Stimulated activated CD4-positive, alpha-beta T cell treated with anti-CD3 and anti-CD28 coated beads, TNF-alpha, amount 100 ng/mL, for 4 hours (primary cell): ENCODE results near the gene PEX19.
"Not testable (repeated sequence)": the region's sequence is repeated elsewhere in the genome, so short reads cannot be mapped to it uniquely, and the experiment has no call there.

Experiments
- DNase-seq, 3 experiments: peaks; one replicate each; pipeline ENCODE4 v3.0.0-alpha.2; 2020; ENCODE audit warnings: low read depth in 3 of 3

PEX19 gene

DNA sequence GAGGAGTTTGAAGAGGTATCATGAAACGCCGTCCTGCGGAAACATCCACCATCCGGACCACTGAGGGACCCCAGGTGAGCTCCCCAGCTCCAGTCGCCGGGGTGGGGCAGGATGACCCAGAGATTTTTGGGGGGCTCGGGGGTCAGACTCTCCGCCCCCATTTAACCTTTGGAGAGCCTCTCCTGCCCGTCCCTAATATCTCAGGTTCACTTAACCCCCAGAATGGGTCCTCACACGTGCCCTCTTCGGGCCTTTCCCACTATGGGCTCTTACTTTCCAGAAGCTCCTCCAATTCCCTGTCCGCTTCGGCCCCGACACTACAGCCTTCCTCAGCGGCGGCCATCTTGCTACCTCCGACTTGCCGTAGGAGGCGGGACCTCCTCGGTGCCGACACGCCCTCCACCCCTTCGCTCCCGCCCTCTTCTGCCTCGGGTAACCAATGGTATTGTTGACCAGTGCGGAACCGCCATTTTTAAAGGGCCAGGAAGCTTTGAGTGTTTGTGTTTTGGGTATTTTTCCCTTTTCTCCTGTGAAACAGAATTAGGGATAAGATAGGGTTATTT is at the start of gene PEX19:
Gene PEX19 (minus strand): TSS at position 352 of the 563 bp plus-strand sequence. CDS start 9 bp downstream, at position 343.
- peak; percentile 85 to 87 (median 87) for DNase-seq

- DNase-seq: no peak
Measured at GRCh38 chr1:160332516-160332915, 47.6 kb upstream of the PEX19 start.

DNA sequence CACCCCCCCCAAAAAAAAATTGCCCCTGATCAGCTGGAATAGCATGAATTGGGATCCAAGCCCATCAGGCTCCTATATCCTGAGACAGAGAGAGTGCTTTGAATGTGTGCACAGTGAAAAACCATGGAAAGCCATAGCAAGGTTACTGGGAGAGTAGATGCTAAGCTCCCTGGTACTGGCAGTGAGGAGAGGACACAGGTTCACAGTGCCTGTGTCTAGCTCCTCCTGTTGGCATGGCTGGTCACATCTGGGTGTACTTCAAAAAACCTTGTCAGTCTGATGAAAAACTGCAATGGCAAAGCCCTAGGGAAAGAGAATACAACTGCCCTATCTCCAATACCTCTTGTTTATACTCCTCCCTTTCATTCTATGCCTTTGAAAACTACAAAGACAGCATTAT is 45.2 kb upstream of the PEX19 start:
- no peak for DNase-seq

DNA sequence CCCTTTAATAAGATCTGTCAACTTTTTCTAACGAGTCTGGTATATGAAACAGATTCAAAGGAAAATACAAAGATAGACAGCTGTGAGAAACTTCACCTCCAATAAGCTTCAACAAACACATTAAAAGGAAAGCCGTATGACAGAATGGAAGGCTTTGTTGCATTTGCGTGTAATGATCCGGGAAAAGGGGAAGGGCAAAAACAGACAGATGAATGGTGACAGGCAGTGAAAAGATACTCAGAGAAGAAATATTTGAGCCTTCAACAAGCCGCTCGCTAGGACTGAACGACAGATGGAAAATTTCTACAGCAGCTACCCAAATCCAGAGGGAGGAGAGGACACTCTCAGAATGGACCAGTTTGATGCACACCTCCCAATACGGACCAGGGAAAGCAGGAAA is 43.3 kb upstream of the PEX19 start:
- DNase-seq: no peak

DNA sequence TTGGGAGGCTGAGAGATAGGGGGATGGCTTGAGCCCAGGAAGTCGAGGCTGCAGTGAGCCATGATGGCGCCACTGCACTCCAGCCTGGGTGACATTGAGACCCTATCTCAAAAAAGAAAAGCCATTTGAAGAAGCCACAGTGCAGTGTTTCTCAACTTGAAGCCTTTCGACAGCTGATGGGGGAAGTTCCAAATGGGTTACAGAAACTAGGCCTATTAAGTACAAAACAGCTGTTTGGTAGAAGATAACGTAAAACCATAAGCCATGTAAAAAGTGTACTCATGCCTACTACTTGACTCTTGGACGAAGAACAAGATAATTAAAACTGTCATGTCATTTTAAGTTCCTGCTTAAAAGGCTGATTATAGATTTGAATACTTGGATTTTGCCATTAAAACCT is 41.5 kb upstream of the PEX19 start:
- DNase-seq: no peak

GRCh38 chr1:160325252-160325651 is 40.3 kb upstream of the PEX19 start:
- no peak for DNase-seq

GRCh38 chr1:160322831-160323230 is 37.9 kb upstream of the PEX19 start:
- DNase-seq: no peak

DNA sequence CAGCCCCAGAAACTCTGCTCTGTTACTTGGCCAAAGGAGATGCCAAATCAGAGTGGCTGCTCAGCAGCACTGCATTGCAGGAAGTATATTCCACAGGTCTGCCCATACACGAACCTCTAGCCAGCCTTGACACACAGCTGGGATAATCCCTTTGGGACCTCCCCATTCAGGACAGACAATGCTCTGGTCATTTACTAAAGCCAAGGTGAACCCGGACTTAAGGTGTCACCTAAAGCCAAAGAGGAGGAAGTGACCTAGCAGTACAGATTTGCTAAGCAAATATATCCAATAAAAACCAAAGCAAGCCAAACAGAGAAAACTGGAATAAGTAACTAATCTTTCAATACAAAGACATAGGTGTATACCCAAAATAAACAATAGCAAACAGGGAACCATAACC is 30.4 kb upstream of the PEX19 start:
- no peak for DNase-seq

GRCh38 chr1:160309571-160309970 is 24.6 kb upstream of the PEX19 start:
- DNase-seq: no peak

DNA sequence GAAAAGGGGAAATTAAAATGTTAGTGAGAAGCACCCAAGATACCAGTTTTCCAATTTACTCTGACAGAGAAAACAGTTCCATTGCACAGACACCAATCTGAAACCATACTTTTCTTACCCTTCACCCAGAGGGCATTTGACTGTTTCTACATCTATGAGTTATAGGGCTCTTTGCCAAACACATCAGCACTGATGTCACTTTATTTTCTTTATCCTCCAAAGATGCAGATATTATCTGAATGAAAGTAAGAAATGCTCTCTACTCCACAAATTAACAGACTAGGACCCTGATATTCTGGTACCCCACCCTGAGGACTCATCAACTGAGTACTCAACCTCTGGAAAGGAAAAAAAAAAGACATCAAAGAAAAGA is 24.2 kb upstream of the PEX19 start:
- DNase-seq: no peak

- no peak for DNase-seq
Measured at GRCh38 chr1:160308451-160309184, 23.7 kb upstream of the PEX19 start.

DNA sequence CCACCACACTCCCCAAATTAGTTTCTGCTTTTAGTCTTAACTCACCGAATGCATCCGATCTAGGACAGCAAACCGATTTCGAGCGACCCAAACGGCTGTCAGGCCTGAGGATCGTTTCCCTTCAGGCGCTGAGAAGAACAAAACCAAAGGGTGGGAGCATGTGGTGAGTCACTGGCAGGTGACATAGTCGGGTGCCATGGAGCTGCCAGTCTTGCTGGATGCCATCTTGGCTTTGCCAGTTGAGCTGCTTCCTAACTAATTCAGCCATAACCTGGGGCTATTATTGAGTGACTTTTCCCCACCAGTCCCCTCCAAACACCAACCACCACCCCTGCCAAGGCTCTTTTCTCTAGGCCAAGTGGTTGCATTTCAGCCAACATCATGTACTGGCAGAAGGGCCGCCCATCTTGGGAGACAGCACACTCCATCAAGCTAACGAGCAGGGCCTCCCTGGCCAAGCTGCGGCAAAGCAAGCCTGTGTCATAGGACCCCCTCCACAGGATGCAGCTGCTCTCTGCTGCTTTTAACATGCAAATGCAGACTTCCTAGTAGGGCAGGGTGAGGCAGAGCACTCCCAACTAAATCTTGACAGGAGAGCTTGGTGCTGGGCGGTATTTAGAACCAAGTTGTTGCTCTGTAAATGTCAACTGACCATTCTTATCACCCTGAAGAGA is 22.3 kb upstream of the PEX19 start:
- DNase-seq: no peak

DNA sequence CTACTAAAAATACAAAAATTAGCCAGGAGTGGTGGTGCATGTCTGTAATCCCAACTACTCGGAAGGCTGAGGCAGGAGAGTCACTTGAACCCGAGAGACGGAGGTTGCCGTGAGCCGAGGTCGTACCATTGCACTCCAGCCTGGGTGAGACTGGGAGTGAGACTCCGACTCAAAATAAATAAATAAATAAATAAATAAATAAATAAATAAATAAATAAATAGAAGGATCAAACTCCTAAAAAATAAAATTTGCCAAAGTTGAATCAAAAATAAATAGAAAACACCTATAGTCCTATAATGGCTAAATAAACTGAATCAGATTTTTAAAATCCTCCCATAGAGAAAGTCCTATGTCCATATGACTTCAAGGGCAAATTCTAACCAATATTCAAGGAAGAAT is 15.2 kb upstream of the PEX19 start:
- DNase-seq: no peak

- DNase-seq: no peak
Measured at GRCh38 chr1:160296036-160296435, 11.1 kb upstream of the PEX19 start.

DNA sequence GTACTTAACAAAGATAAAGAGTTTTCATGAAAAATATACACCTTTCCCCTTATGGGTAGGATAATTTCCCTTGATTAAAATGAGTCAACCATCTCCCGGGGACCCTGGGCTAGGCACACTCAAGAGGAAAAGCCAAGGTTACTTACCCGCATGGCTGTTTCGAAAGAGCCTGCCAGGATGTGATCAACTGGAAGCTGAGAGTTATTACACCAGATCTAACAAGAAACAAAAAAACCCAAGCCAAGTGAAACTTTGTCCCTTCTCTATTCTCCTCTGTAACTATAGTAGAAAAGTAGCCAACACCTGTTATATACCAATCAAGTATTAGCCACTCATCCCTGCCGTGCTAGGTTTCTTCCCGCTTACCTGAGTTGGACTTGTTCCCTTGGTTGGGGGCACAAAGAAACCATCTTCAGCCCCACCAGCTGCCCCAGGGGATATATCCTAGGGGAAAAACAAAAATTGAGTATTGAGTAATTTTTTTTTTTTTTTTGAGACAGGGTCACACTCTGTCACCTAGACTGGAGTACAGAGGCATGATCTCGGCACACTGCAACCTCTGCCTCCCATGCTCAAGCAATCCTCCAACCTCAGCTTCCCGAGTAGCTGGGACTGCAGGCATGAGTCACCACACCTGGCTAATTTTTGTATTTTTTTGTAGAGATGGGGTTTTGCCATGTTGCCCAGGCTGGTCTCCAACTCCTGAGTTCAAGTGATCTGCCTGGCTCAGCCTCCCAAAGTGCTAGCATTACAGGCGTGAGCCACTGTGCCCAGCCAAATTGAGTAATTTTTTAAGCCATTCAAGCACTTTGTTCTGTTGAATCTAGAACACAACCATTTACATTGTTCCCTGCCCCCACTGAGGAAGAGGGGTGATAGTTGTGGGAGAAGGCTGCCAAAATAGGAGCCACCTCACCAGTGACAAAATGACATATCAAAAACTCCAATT is 8.4 kb upstream of the PEX19 start:
- DNase-seq: no peak

DNA sequence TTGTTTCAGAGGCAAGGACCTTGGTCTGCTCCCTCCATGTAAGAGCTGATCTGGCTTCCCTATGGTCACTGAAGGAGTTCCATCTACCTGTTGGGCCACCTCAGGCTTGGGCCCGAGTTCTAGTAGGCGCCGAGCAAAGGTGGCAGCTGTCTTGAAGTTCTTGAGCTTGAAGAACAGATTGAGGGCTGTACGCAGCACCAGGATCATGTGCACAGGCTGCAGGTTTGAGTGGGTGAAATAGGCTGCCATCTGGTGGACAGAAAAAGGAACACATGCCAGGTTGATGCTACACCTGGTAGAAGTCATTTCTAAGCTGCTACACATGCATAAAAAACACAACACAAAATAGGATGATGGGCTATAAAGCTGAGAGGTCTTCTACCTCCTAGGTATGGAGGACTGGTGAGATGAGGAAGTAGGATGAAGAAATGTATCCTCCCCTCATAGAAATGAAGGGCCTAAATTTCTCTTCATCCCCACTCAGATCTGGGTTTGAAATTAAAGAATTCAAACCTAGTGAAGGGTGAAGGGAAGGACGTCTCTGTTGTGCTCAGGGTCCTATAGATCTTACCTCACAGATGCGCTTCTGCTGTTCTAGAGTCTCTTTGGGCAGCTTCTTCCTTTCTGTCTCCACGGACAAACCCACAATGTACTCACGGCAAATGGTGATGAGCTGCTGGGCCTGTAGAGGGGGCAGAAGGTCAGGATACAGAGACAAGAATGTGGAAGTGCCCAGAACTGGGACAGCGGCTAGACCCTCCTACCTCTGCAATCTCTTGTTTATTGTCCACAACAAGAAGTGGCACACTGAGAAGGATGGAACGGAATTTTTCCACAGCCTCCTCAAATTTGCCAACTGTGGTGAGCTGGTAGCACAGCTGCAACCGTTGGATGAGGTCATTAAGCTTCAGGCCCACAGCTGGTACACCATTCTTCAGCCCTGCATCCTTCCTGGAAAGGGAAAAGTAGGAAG is 6.6 kb upstream of the PEX19 start:
- peak in 2 of 3 experiments; percentile 31 to 52 for DNase-seq

GRCh38 chr1:160287769-160288168 is 2.8 kb upstream of the PEX19 start:
- DNase-seq: not testable (repeated sequence)

DNA sequence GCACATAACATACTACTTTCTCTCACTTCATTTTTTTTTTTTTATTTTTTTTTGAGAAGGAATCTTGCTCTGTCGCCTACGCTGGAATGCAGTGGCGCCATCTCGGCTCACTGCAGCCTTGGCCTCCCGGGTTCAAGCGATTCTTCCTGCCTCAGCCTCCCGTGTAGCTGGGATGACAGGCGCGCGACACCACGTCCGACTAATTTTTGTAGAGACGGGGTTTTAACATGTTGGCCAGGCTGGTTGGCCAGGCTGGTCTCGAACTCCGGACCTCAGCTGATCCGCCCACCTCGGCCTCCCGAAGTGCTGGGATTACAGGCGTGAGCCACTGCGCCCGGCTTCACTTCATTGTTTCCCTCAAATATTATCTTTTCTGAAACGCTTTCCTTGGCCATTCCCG is 573 bp upstream of the PEX19 start:
- DNase-seq: no peak

DNA sequence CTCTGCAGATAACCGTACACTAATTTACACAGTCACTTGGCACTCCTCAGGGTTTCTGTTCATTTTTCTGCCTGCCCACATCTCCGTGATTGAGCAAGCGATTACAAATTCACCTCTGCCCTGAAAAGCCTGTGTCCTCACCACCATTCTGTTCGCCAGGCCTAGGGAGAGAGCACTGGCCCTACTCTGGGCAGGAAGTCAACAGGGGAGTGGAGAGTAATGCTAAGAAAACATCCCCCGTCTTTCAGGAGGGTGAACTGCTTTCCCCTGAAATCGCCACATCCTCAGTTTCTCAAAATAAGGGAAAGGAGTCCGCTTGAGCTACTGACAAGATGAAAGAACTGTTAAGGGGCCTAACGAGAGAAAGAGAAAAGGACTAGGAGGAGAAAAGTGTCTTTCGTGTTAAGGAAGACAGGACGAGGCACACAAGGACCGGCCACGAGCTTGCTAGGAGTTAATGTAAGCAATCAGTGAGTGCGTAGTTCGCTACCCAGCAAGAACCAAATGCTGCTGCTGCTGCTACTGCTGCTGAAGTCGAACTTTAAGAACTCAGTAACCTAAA is 632 bp downstream of the PEX19 start:
- DNase-seq: no peak

DNA sequence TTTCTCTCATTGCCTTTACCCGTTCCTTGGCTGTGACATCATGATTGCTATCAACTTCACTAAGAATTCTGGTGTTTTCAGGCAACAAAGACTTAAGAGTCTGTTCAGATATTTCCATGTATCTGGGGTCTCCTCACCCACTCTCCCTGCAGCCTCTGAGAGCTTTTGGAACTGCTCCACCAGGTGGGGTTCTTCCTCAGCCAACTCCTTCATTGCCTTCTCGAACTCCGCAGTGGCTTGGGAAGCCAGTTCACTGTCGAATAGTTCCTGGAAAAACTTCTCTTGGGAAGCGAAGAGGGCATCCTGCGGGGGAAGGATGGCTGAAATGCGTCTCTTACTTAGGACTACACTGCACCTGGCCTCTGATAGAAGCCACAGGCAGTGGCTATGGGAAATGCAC is 2.1 kb downstream of the PEX19 start:
- DNase-seq: no peak

DNA sequence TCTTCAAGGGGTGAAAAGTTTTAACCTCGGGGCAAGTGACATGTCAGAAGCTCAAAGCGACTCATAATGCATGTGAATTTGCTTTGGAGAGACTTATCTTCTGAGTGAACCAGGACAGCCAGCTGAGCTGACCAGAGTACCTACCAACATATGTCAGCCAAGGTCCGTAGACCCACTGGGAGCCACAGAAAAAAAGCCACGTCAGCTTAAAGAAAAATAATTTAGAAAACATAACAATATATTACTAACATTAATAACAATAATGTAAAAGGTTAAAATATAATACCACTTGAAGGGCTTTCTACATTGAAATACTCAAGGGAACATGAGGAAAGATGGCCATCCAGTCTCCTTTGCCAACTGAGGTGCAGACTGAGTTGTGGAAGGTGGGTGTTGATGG is 6.9 kb downstream of the PEX19 start:
- DNase-seq: no peak
